Fibroblast of pulmonary artery (primary cell): ENCODE data around the gene SEMA7A.
"Not testable (repeated sequence)": the region's sequence is repeated elsewhere in the genome, so short reads cannot be mapped to it uniquely, and the experiment has no call there.

ENCODE experiments used
- DNase-seq: peaks from one replicate; pipeline ENCODE4 v3.0.0-alpha.2; 2010; ENCODE audit warnings: low read depth
- H3K4me3 ChIP-seq: replicated peaks from 2 replicates; pipeline ENCODE4 v1.5.1; 2011; ENCODE audit warnings: low read depth, mild to moderate bottlenecking, control low read depth, low read length, moderate library complexity
- CTCF ChIP-seq: IDR thresholded peaks from 2 replicates; pipeline ENCODE4 v1.5.1; 2011; ENCODE audit warnings: mild to moderate bottlenecking, control low read depth, low read length, inconsistent platforms; ENCODE audit errors: missing control alignments

SEMA7A gene

GRCh38 chr15:74367296-74367854 lies 66.4 kb downstream of the SEMA7A start, which contains the start of gene CYP11A1:
Gene CYP11A1 (minus strand): TSS chr15:74367646. CDS start chr15:74367585, 61 bp downstream.
- DNase-seq: no peak
- no peak for TF ChIP-seq CTCF
- H3K4me3 ChIP-seq: no peak within 1 kb of the TSS

GRCh38 chr15:74365598-74366445 lies 67.9 kb downstream of the SEMA7A start:
- DNase-seq: peak; percentile 61
- no peak for TF ChIP-seq CTCF
- peak overlapping the region; percentile 52 for H3K4me3 ChIP-seq

GRCh38 chr15:74364936-74365597 lies 68.7 kb downstream of the SEMA7A start:
- DNase-seq: no peak
- no peak for TF ChIP-seq CTCF
- no peak overlapping the region for H3K4me3 ChIP-seq

- no peak for TF ChIP-seq CTCF
- no peak overlapping the region for H3K4me3 ChIP-seq
- DNase-seq: no peak
Observed at GRCh38 chr15:74362482-74362881, 71.3 kb downstream of the SEMA7A start.

- not testable (repeated sequence) for H3K4me3 ChIP-seq, DNase-seq
Observed at GRCh38 chr15:74360855-74361254, 72.9 kb downstream of the SEMA7A start.

GRCh38 chr15:74359376-74359775 lies 74.4 kb downstream of the SEMA7A start:
- H3K4me3 ChIP-seq, DNase-seq: not testable (repeated sequence)
